ENCODE measurements around the gene PRC1.
"Not testable (repeated sequence)": the region's sequence is repeated elsewhere in the genome, so short reads cannot be mapped to it uniquely, and the experiment has no call there.

Gene PRC1

DNA sequence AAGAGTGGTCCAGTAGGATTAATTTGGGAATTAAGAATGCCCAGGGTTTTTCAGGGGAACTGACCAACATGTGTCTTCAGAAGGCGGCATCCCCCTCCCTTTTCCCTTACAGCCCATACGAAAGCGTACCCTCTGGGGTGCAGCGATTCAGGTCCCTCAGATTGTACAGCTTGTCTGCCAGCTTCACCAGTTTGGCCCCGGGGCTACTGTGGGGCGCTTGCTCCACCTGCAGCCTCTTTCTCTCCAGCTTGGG lies 62.8 kb downstream of the PRC1 start:
- DNase-seq, result no peak

DNA sequence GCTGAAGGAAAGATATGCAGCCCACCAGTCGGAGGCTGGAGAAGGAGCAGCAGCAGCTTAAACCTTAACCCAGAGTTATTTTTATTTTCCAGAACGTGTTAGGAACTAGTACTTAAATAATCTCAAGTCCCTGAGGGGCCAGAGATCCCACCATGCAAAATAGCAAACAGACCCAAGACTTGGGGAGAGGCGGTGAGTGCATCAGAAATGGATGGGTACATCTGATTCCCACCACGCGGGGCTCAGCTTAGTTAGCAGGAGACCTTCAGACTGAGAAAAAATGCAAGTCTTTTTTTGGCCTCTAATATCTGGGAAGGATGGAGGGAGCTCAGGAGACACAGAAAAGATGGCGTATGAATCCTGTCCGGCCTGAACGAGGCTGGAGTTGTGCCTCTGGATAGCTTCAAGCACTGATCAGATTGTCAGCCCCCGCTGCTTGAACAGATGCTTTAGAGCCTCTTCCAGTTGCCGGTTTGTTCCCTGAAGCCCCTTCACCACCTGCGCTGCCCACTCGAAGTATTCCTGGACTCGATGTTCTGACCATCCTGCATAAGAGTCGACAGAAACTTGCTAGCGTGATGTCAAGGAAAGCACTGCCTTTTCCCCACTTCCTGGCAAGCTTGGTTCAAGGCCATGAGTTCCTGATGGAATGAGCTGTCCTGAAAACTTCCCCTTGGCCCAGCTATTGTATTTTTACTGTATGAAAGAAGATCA lies 63.3 kb downstream of the PRC1 start:
- DNase-seq, result peak in 1 of 6 experiments; percentile 10

DNA sequence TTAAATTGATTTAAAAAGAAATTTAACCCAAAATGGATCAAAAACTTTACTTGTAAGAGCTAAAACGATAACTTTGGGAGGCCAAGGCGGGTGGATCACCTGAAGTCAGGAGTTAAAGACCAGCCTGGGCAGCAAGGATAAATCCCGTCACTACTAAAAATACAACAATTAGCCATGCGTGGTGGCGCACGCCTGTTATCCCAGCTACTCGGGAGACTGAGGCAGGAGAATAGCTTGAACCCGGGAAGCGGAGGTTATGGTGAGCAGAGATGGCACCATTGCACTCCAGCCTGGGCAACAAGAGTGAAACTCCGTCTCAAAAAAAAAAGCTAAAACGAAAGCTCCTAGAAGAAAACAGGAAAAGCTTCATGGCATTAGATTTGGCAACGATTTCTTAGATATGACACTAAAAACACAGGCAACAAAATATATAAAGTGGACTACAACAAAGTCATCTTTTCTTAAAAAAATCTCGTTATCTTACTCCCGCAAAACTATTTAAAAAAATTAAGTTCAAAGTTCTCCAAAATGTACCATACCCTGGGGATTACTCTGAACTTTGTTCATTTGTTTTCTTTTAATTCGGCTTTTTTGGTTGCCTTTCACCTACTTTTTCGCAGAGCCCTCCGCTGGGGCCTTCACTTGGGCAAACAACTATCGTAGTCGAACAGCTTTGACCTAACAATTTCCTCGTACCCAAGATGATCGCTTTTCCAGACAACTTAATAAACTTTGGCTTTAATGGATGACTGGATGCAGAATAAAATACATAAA lies 64.9 kb downstream of the PRC1 start:
- no peak for DNase-seq

DNA sequence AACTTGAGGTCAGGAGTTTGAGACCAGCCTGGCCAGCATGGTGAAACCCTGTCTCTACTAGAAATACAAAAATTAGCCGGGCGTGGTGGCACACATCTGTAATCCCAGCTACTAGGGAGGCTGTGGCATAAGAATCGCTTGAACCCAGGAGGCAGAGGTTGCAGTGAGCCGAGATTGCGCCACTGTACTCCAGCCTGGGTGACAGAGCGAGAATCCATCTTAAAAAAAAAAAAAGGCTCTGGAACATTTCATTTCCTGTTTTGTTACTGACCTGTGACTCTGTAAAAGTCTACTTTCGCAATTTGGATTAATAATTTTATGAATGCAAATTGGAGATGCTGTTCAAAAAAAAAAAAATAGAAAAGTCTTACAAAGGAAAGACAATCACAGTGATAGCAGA lies 66.2 kb downstream of the PRC1 start:
- DNase-seq, result not testable (repeated sequence)

DNA sequence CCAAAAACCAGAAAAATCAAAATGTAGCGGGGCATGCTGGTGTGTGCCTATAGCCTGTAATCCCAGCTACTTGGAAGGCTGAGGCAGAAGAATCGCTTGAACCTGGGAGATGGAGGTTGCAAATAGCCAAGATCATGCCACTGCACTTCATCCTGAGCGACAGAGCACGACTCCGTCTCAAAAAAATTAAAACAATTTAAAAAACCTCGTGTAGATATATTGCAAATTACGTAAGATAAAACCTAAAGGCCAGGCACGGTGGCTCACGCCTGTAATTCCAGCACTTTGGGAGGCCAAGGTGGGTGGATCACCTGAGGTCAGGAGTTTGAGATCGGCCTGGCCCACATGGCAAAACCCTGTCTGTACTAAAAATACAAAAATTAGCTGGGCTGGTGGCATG lies 67.6 kb downstream of the PRC1 start:
- not testable (repeated sequence) for DNase-seq

DNA sequence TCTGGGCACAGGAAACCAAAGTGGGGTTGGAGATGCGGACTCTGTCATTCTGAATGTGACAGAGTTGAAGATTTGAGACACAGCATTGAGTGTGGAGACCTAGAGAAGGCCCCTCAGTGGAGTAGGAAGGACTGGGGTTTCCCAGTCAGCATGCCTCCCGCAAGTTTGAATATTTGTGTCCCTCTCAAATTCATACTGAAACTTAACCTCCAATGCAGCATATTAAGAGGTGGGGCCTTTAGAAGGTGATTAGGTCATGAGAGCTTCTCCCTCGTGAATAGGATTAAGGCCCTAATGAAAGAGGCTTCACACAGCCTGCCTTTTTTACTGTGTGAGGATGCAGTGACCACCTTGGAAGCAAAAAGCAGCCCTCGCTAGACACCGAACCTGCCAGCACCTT lies 70.0 kb downstream of the PRC1 start:
- no peak for DNase-seq

DNA sequence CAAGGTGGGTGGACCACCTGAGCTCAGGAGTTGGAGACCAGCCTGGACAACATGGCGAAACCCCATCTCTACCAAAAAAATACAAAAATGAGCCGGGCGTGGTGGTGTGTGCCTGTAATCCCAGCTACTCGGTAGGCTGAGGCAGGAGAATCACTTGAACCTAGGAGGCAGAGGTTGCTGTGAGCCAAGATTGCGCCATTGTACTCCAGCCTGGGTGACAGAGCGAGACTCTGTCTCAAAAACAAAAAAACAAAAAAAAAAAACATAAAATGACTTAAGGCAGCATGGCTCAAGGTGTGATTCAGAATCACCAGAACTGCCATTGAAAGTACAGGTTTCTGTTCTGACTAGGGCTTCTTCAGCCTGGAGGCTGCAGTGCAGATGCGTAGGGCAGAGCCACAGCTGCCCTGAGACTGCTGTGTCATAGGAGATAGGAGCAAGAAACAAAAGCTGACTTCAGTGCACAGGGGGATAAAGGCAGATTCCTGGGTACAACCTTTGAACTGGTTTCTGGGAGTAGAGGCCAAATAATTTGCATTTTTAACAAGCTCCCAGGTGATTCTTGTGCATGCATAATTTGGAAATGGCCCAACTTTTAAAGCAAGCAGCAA lies 71.5 kb downstream of the PRC1 start:
- DNase-seq, result not testable (repeated sequence)

DNA sequence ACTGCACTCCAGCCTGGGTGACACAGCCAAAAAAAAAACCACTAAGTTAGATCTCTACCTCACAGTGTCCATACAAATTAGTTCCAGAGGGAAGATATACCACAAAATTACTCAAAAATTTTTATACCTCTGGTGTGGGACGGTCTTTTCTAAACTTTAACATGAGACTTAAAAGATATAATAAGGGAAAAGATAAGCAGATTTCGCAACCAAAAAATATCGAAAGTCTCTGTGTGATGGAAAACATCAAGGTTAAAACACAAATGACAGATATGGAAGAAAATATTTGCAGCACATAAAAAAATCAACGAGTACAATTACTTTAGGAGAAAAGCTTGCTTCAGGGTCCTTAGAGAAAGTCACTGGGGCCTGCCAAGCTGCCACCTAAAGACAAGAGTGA lies 72.4 kb downstream of the PRC1 start:
- no peak for DNase-seq

DNA sequence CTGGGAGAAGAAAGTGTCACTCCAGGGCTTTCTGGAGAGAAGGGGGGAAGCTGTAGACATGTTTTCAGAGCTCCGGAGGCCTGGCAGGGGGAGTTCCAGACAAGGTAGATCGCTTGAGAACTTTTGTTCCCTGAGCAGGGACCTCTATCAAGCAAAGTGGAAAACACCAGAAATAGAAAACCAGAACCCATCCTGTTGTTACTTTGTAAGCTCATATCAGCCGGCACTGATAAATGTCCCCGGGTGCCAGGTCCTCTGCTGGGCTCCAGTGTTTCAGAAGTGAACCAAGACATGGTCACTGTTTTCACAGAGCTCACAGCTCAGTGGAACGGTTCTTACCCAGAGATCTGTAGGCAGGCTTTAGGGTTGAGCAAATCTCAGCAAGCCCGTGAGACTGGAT lies 75.5 kb downstream of the PRC1 start:
- DNase-seq, result no peak

DNA sequence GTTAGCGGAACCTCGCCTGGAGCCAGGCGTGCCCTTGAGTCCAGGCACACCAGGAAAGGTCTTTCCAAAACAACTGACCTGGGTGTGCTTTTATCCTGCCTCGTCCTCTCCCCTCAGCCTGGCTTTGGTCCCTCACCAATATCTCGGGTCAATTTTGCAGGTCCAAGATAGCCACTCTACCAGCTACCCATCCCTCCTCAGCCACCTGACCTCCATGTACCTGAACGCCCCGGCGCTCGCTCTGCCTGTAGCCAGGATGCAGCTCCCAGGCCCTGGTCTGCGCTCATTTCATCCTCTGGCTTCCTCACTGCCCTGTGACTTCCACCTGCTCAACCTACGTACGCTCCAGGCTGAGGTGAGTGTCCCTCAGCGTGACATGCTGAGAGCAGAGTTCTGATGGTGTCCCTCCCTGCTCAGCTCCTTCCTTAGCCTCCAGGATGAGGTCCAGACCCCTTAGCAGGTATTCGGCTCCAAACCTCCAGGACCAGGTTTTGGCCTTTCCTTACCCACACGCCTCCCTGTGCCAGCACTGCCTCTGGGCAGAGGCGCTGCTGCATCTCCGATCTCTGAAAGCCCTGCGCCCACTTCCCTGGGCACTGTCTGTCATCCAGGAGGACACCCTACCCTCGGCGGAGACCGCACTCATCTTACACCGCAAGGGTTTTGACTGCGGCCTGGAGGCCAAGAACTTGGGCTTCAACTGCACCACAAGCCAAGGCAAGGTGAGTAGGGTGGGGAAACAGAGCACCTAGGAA lies 76.1 kb downstream of the PRC1 start:
- DNase-seq, result no peak

DNA sequence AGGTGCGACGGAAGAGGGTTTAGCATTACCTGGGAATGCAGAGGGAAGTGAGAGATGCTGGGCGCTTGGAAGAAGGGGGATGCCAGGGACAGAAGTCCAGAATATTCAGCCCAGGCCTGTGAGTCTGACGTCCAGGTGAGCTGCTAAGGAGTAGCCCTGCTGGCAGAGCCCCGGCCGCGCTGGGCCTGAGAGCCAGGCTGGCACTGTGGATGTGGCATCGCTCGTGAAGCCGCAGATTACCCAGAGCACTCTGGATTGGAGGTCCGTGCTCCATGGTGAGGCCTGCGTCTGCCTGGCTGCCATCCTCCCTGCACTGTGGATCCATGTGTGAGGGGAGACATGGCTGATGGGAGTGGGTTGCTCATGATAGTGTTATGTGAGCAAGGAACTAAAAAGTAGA lies 76.8 kb downstream of the PRC1 start:
- no peak for DNase-seq

DNA sequence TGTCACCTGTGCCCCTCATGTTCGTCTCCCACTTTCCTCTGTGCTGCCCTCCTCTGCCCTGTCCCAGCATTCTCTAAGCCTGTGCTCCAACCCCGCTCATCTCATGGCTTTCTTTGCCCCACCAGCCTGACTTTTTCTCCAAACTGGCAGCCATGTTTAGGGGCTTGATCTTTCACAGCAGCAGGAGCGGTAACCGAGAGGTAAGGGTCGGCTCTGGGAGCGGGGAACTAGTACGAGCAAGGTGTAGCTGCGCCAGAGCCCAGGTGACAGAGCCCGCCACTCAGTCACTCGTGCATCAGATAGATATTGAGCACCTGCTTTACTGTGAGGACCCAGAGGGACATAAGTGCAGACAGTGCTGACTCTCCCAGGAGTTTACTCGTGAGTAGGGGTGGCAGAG lies 77.9 kb downstream of the PRC1 start:
- DNase-seq, result no peak
